GM12878 (cell line): ENCODE data around the gene PID1.

Experiments used
- BHLHE40 ChIP-seq, 2 experiments: fragments of 450-650 bp in 1 of 2; IDR thresholded peaks; 2 replicates each; pipeline ENCODE4 v1.6.1; 2011 to 2017; ENCODE audit warnings: low read depth in 2 of 2, borderline replicate concordance in 1 of 2, improper control_type of control experiment in 1 of 2, low read length in 1 of 2, mild to moderate bottlenecking in 1 of 2
- CTCF ChIP-seq, 3 experiments: IDR thresholded peaks in 2 of 3; conservative IDR thresholded peaks in 1 of 3; 2 replicates each; pipeline ENCODE4 v1.5.1; 2011; ENCODE audit warnings: low read depth in 3 of 3, low read length in 3 of 3, mild to moderate bottlenecking in 3 of 3, control low read depth in 2 of 3, moderate library complexity in 2 of 3, inconsistent platforms in 1 of 3, mixed read lengths in 1 of 3; ENCODE audit not compliant: control insufficient read depth in 2 of 3, insufficient read depth in 1 of 3; ENCODE audit errors: extremely low read depth in 1 of 3
- ETV6 ChIP-seq, 2 experiments: fragments of 450-650 bp in 1 of 2; IDR thresholded peaks in 1 of 2; conservative IDR thresholded peaks in 1 of 2; 2 replicates each; pipeline ENCODE4 v1.6.1; 2014; ENCODE audit warnings: antibody characterized with exemption in 1 of 2, borderline replicate concordance in 1 of 2, low read depth in 1 of 2, mild to moderate bottlenecking in 1 of 2, moderate library complexity in 1 of 2
- FOS ChIP-seq: IDR thresholded peaks from 3 replicates; pipeline ENCODE4 v1.6.1; 2011; ENCODE audit warnings: borderline replicate concordance; ENCODE audit not compliant: insufficient read length; ENCODE audit errors: extremely low read depth
- MTA3 ChIP-seq: IDR thresholded peaks from 2 replicates; pipeline ENCODE4 v1.6.1; 2012; ENCODE audit warnings: low read length, inconsistent platforms, borderline replicate concordance
- MYC ChIP-seq: IDR thresholded peaks from 2 replicates; pipeline ENCODE4 v1.6.1; 2011; ENCODE audit warnings: mild to moderate bottlenecking, low read length, moderate library complexity, inconsistent platforms; ENCODE audit not compliant: insufficient read depth, insufficient replicate concordance, insufficient read length, severe bottlenecking
- POLR2A ChIP-seq: IDR thresholded peaks from 2 replicates; pipeline ENCODE4 v1.6.1; 2011; ENCODE audit warnings: low read depth, mild to moderate bottlenecking, low read length
- POLR2AphosphoS5 ChIP-seq: IDR thresholded peaks from 2 replicates; pipeline ENCODE4 v1.6.1; 2011; ENCODE audit warnings: mild to moderate bottlenecking, low read length, inconsistent platforms
- RAD21 ChIP-seq: IDR thresholded peaks from 2 replicates; pipeline ENCODE4 v1.6.1; 2011; ENCODE audit warnings: mild to moderate bottlenecking, low read depth, low read length, moderate library complexity; ENCODE audit not compliant: insufficient read depth
- RFX5 ChIP-seq: IDR thresholded peaks from 2 replicates; pipeline ENCODE4 v1.6.1; 2011; ENCODE audit warnings: low read depth, low read length, improper control_type of control experiment
- TCF7 ChIP-seq: IDR thresholded peaks from 2 replicates; pipeline ENCODE4 v1.6.1; 2014; ENCODE audit warnings: antibody characterized with exemption, borderline replicate concordance
- USF2 ChIP-seq: IDR thresholded peaks from 2 replicates; pipeline ENCODE4 v1.6.1; 2011; ENCODE audit warnings: low read depth, low read length, improper control_type of control experiment, borderline replicate concordance

- TF ChIP-seq FOS (no peak), TCF7 (no peak), POLR2A (no peak), CTCF (IDR thresholded peaks at IDR 0.05 in 2 of 3, conservative IDR thresholded peaks at IDR 0.05 in 1 of 3; ENCODE audit: control insufficient read depth in 2 of 3, extremely low read depth in 1 of 3, insufficient read depth in 1 of 3, low read depth in 3 of 3, low read length in 3 of 3) (no peak), POLR2AphosphoS5 (no peak), ETV6 (conservative IDR thresholded peaks at IDR 0.05 in 1 of 2, IDR thresholded peaks at IDR 0.05 in 1 of 2; ENCODE audit: borderline replicate concordance in 1 of 2, low read depth in 1 of 2) (no peak), BHLHE40 (IDR thresholded peaks at IDR 0.05; ENCODE audit: borderline replicate concordance in 1 of 2, low read depth in 2 of 2, low read length in 1 of 2) (no peak), MTA3 (no peak), MYC (no peak), USF2 (no peak), RFX5 (no peak), RAD21 (no peak)
These were observed 221.0 kb downstream of the PID1 start for GRCh38 chr2:229050133-229050532.
